ENCODE results near the gene NLRP3. TPM values are rescaled to one million over a fixed set of nuclear protein-coding genes. Genes with fewer than 3 reads are reported as not detected.
"Not testable (repeated sequence)": the region's sequence is repeated elsewhere in the genome, so short reads cannot be mapped to it uniquely, and the experiment has no call there.

The NLRP3 gene
- polyA plus RNA-seq, 1 of the 3 experiments (the other 2 are of a cell fraction) = 0.87 TPM

GRCh38 chr1:247376659-247377058 lies 39.3 kb upstream of the NLRP3 start:
- H3K4me3 ChIP-seq (ENCODE audit: low read depth in 2 of 2, low read length in 1 of 2) = no peak overlapping the region
- H3K9ac ChIP-seq = no peak overlapping the region
- TF ChIP-seq RFX5 (IDR thresholded peaks at IDR 0.05; ENCODE audit: low read length) (no peak), ELF1 (IDR thresholded peaks at IDR 0.05) (no peak), TCF12 (IDR thresholded peaks at IDR 0.05) (no peak), GABPA (IDR thresholded peaks at IDR 0.05; ENCODE audit: low read depth) (no peak), RXRA (IDR thresholded peaks at IDR 0.05; ENCODE audit: borderline replicate concordance, low read depth) (no peak), EZH2phosphoT487 (IDR thresholded peaks at IDR 0.05; ENCODE audit: borderline replicate concordance, low read depth) (no peak), FOXM1 (IDR thresholded peaks at IDR 0.05; ENCODE audit: low read depth) (no peak), JUND (IDR thresholded peaks at IDR 0.05) (no peak), CTCF (IDR thresholded peaks at IDR 0.05) (no peak), NFIC (IDR thresholded peaks at IDR 0.05; ENCODE audit: borderline replicate concordance) (no peak), SMC3 (IDR thresholded peaks at IDR 0.05; ENCODE audit: low read depth, low read length) (no peak), ZBTB33 (IDR thresholded peaks at IDR 0.05; ENCODE audit: borderline replicate concordance, low read depth) (no peak), FOSL2 (IDR thresholded peaks at IDR 0.05; ENCODE audit: borderline replicate concordance, low read depth) (no peak), GATA2 (CRISPR knock-in tag; IDR thresholded peaks at IDR 0.05) (no peak), NRF1 (IDR thresholded peaks at IDR 0.05; ENCODE audit: low read depth, low read length) (no peak)
- TF ChIP-seq, protein P1, sequence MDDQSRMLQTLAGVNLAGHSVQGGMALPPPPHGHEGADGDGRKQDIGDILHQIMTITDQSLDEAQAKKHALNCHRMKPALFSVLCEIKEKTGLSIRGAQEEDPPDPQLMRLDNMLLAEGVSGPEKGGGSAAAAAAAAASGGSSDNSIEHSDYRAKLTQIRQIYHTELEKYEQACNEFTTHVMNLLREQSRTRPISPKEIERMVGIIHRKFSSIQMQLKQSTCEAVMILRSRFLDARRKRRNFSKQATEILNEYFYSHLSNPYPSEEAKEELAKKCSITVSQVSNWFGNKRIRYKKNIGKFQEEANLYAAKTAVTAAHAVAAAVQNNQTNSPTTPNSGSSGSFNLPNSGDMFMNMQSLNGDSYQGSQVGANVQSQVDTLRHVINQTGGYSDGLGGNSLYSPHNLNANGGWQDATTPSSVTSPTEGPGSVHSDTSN (IDR thresholded peaks at IDR 0.05) = no peak
- TF ChIP-seq, protein P2, sequence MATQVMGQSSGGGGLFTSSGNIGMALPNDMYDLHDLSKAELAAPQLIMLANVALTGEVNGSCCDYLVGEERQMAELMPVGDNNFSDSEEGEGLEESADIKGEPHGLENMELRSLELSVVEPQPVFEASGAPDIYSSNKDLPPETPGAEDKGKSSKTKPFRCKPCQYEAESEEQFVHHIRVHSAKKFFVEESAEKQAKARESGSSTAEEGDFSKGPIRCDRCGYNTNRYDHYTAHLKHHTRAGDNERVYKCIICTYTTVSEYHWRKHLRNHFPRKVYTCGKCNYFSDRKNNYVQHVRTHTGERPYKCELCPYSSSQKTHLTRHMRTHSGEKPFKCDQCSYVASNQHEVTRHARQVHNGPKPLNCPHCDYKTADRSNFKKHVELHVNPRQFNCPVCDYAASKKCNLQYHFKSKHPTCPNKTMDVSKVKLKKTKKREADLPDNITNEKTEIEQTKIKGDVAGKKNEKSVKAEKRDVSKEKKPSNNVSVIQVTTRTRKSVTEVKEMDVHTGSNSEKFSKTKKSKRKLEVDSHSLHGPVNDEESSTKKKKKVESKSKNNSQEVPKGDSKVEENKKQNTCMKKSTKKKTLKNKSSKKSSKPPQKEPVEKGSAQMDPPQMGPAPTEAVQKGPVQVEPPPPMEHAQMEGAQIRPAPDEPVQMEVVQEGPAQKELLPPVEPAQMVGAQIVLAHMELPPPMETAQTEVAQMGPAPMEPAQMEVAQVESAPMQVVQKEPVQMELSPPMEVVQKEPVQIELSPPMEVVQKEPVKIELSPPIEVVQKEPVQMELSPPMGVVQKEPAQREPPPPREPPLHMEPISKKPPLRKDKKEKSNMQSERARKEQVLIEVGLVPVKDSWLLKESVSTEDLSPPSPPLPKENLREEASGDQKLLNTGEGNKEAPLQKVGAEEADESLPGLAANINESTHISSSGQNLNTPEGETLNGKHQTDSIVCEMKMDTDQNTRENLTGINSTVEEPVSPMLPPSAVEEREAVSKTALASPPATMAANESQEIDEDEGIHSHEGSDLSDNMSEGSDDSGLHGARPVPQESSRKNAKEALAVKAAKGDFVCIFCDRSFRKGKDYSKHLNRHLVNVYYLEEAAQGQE (IDR thresholded peaks at IDR 0.05; ENCODE audit: low read depth, low read length) = no peak
- no peak for DNase-seq
- H4K20me1 ChIP-seq (ENCODE audit: insufficient read depth) = no peaks in the 10 kb centered on the region
- ChIA-PET POLR2A (no interaction called here), CTCF (interaction anchor here (1.4 kb wide), 1 partner anchor 13 kb away, joined by 4 read pairs; no protein-coding TSS in a partner anchor)
- no peaks in the 10 kb centered on the region for H3F3A ChIP-seq (replicated peaks; ENCODE audit: insufficient read depth)
- no peaks in the 10 kb centered on the region for H3K9me3 ChIP-seq
- no peak overlapping the region for H2AFZ ChIP-seq (ENCODE audit: low read depth)
- H3K4me2 ChIP-seq = no peak overlapping the region
- H3K27me3 ChIP-seq (ENCODE audit: insufficient read depth) = no peaks in the 10 kb centered on the region
- no peaks in the 10 kb centered on the region; a peak in 1 of 4 replicates for H3K4me1 ChIP-seq (ENCODE audit: control insufficient read depth in 1 of 2, insufficient read depth in 2 of 2, low read depth in 1 of 2, low read length in 1 of 2)
- 31% methylated on average over 7 of the region's 7 CpGs for WGBS (ENCODE audit: low lambda C conversion rate)
- H3K9me2 ChIP-seq = no peaks in the 10 kb centered on the region
- H3K79me2 ChIP-seq (ENCODE audit: insufficient read depth) = no peaks in the 10 kb centered on the region
- H3K36me3 ChIP-seq (replicated peaks in 1 of 2; ENCODE audit: control insufficient read depth in 1 of 2, insufficient read depth in 2 of 2, low read length in 1 of 2) = no peaks in the 10 kb centered on the region
- H3K27ac ChIP-seq (ENCODE audit: low read depth in 2 of 2, low read length in 1 of 2) = no peak overlapping the region

DNA sequence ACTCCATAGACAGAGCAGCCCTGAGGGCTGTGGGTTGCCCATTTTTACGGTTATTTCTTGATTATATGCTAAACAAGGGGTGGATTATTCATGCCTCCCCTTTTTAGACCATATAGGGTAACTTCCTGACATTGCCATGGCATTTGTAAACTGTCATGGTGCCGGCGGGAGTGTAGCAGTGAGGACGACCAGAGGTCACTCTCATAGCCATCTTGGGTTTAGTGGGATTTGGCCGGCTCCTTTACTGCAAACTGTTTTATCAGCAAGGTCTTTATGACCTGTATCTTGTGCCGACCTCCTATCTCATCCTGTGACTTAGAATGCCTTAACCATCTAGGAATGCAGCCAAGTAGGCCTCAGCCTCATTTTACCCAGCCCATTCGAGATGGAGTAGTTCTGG lies 38.3 kb upstream of the NLRP3 start:
- DNase-seq; H4K20me1 ChIP-seq (ENCODE audit: insufficient read depth); H2AFZ ChIP-seq (ENCODE audit: low read depth); H3K9ac ChIP-seq; H3K27ac ChIP-seq (ENCODE audit: low read depth in 2 of 2, low read length in 1 of 2); H3K27me3 ChIP-seq (ENCODE audit: insufficient read depth); H3K4me1 ChIP-seq (ENCODE audit: control insufficient read depth in 1 of 2, insufficient read depth in 2 of 2, low read depth in 1 of 2, low read length in 1 of 2); H3K9me3 ChIP-seq; POLR2A ChIA-PET; H3K9me2 ChIP-seq; H3K4me2 ChIP-seq; H3F3A ChIP-seq (replicated peaks; ENCODE audit: insufficient read depth); H3K4me3 ChIP-seq (ENCODE audit: low read depth in 2 of 2, low read length in 1 of 2); H3K36me3 ChIP-seq (replicated peaks in 1 of 2; ENCODE audit: control insufficient read depth in 1 of 2, insufficient read depth in 2 of 2, low read length in 1 of 2); H3K79me2 ChIP-seq (ENCODE audit: insufficient read depth): not testable (repeated sequence)
- CTCF ChIA-PET = interaction anchor here (1.4 kb wide), 1 partner anchor 12 kb away, joined by 4 read pairs; no protein-coding TSS in a partner anchor
- WGBS (ENCODE audit: low lambda C conversion rate) = 71% methylated on average over 7 of the region's 7 CpGs

Data from SK-N-SH (cell line).